ENCODE measurements around the gene RBBP4. TPM values are rescaled to one million over a fixed set of nuclear protein-coding genes. Genes with fewer than 3 reads are reported as not detected.

Gene RBBP4
- total RNA-seq, 1 donor from 2014 or later: 186 TPM

DNA sequence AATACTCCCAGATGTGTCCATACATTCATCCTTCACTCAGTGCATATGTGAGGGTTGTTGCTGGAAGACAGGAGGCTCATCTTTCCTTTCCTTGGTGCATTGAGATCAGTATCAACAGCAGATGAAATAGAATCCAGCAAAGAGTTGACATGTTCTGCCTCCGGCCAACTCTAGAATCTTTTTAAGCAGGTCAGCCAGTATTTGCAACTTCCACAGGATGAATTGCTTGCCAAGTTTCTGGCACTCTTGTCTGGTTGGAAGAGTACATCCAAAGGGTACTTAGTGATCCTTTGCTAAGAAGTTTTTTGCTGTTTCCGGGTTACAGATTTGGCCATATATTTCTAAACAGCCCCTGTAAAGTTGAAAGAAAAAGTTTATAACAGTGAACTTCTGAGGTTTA lies 30.5 kb downstream of the RBBP4 start:
- no peak overlapping the region for H3K27ac ChIP-seq (ENCODE audit: low read depth, low read length)
- no peaks in the 10 kb centered on the region for H3K27me3 ChIP-seq (ENCODE audit: insufficient read depth, low read length)
- H3K9me3 ChIP-seq (ENCODE audit: insufficient read depth, low read depth, low read length): no peaks in the 10 kb centered on the region
- FAIRE-seq: no peak
- no peak for TF ChIP-seq CTCF (IDR thresholded peaks at IDR 0.05; ENCODE audit: insufficient read depth, low read depth, low read length)
- no peak for TF ChIP-seq EZH2 (IDR thresholded peaks at IDR 0.05; ENCODE audit: insufficient read depth, low read length)
- peaks cover 20% of the 10 kb centered on the region for H3K36me3 Mint-ChIP-seq (ENCODE audit: low read depth, unreplicated experiment)
- peaks cover 20% of the 10 kb centered on the region for H3K79me2 ChIP-seq (ENCODE audit: insufficient read depth, low read length)
- H3K27me3 Mint-ChIP-seq (ENCODE audit: low read depth, unreplicated experiment): no peaks in the 10 kb centered on the region
- H3K9me3 Mint-ChIP-seq (ENCODE audit: unreplicated experiment): no peaks in the 10 kb centered on the region
- no peaks in the 10 kb centered on the region for H3K4me1 ChIP-seq (ENCODE audit: insufficient read depth, low read length)
- H3K4me3 ChIP-seq (ENCODE audit: insufficient read depth, low read depth, low read length): no peak overlapping the region
- no peak overlapping the region for H3K4me3 Mint-ChIP-seq (ENCODE audit: unreplicated experiment)
- H3K36me3 ChIP-seq (ENCODE audit: insufficient read depth, low read length): peaks cover 70% of the 10 kb centered on the region
- H3K27ac Mint-ChIP-seq (ENCODE audit: unreplicated experiment): no peak overlapping the region
- DNase-seq (ENCODE audit: low read depth): no peak
- no peak overlapping the region for H3K9ac ChIP-seq (ENCODE audit: low read length)
- no peak overlapping the region for H3K4me2 ChIP-seq (ENCODE audit: low read length)
- H4K20me1 ChIP-seq (ENCODE audit: insufficient read depth, low read length): peaks cover 54% of the 10 kb centered on the region
- H3K4me1 Mint-ChIP-seq (ENCODE audit: low read depth, unreplicated experiment): no peaks in the 10 kb centered on the region
- H2AFZ ChIP-seq (ENCODE audit: low read depth, low read length): no peak overlapping the region

DNA sequence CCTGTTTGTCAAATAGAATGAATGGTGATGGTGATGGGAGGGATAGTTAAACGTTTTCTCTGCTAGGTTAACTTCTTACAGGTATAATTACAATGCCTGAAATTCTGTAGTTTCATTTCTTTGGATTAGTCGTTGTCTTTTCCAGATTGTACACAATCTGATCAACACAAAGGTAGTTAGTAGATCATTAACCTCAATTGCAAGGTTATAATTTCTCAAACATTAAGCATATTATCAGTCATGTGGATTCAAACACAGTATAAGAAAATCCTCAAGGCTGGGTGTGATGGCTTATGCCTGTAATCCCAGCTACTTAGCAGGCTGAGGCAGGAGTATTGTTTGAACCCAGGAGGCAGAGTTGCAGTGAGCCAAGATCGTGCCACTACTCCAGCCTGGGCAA lies 31.0 kb downstream of the RBBP4 start:
- Histone ChIP-seq H3K4me3 (ENCODE audit: insufficient read depth, low read depth, low read length) (no peak overlapping the region), H3K36me3 (ENCODE audit: insufficient read depth, low read length) (peaks cover 69% of the 10 kb centered on the region), H3K27ac (ENCODE audit: low read depth, low read length) (no peak overlapping the region), H3K9ac (ENCODE audit: low read length) (no peak overlapping the region), H2AFZ (ENCODE audit: low read depth, low read length) (no peak overlapping the region), H3K4me2 (ENCODE audit: low read length) (no peak overlapping the region), H4K20me1 (ENCODE audit: insufficient read depth, low read length) (peaks cover 54% of the 10 kb centered on the region), H3K9me3 (ENCODE audit: insufficient read depth, low read depth, low read length) (no peaks in the 10 kb centered on the region), H3K27me3 (ENCODE audit: insufficient read depth, low read length) (no peaks in the 10 kb centered on the region), H3K4me1 (ENCODE audit: insufficient read depth, low read length) (no peaks in the 10 kb centered on the region), H3K79me2 (ENCODE audit: insufficient read depth, low read length) (peaks cover 24% of the 10 kb centered on the region)
- no peak overlapping the region for H3K4me3 Mint-ChIP-seq (ENCODE audit: unreplicated experiment)
- FAIRE-seq: peak; percentile 59
- no peak overlapping the region for H3K27ac Mint-ChIP-seq (ENCODE audit: unreplicated experiment)
- TF ChIP-seq CTCF (IDR thresholded peaks at IDR 0.05; ENCODE audit: insufficient read depth, low read depth, low read length) (no peak), EZH2 (IDR thresholded peaks at IDR 0.05; ENCODE audit: insufficient read depth, low read length) (no peak)
- H3K9me3 Mint-ChIP-seq (ENCODE audit: unreplicated experiment): no peaks in the 10 kb centered on the region
- H3K36me3 Mint-ChIP-seq (ENCODE audit: low read depth, unreplicated experiment): peaks cover 18% of the 10 kb centered on the region
- H3K4me1 Mint-ChIP-seq (ENCODE audit: low read depth, unreplicated experiment): no peaks in the 10 kb centered on the region
- H3K27me3 Mint-ChIP-seq (ENCODE audit: low read depth, unreplicated experiment): no peaks in the 10 kb centered on the region
- DNase-seq (ENCODE audit: low read depth): no peak

DNA sequence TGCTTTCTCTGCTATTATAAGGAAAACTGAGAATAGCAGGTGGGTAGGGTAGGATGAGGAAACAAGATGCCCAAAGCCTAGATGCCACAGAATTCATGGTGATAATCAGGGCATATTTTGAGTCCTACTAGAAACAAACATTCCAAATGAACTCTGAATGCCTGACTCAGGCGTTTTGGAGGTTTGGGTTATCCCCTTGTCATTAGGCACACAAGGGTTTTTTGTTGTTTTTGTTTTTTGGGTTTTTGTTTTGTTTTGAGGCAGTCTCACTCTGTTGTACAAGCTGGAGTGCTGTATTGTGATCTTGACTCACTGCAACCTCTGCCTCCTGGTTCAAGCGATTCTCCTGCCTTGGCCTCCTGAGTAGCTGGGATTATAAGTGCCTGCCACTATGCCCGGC lies 32.4 kb downstream of the RBBP4 start:
- Mint-ChIP-seq H3K36me3 (ENCODE audit: low read depth, unreplicated experiment) (peaks cover 10% of the 10 kb centered on the region), H3K27ac (ENCODE audit: unreplicated experiment) (no peak overlapping the region), H3K27me3 (ENCODE audit: low read depth, unreplicated experiment) (no peaks in the 10 kb centered on the region), H3K9me3 (ENCODE audit: unreplicated experiment) (no peaks in the 10 kb centered on the region), H3K4me1 (ENCODE audit: low read depth, unreplicated experiment) (no peaks in the 10 kb centered on the region), H3K4me3 (ENCODE audit: unreplicated experiment) (no peak overlapping the region)
- H3K36me3 ChIP-seq (ENCODE audit: insufficient read depth, low read length): peaks cover 62% of the 10 kb centered on the region
- H3K27ac ChIP-seq (ENCODE audit: low read depth, low read length): no peak overlapping the region
- no peak overlapping the region for H3K4me2 ChIP-seq (ENCODE audit: low read length)
- no peaks in the 10 kb centered on the region for H3K4me1 ChIP-seq (ENCODE audit: insufficient read depth, low read length)
- DNase-seq (ENCODE audit: low read depth) (no peak), FAIRE-seq (no peak)
- TF ChIP-seq EZH2 (IDR thresholded peaks at IDR 0.05; ENCODE audit: insufficient read depth, low read length) (no peak), CTCF (IDR thresholded peaks at IDR 0.05; ENCODE audit: insufficient read depth, low read depth, low read length) (no peak)
- H3K27me3 ChIP-seq (ENCODE audit: insufficient read depth, low read length): no peaks in the 10 kb centered on the region
- H3K4me3 ChIP-seq (ENCODE audit: insufficient read depth, low read depth, low read length): no peak overlapping the region
- H3K9me3 ChIP-seq (ENCODE audit: insufficient read depth, low read depth, low read length): no peaks in the 10 kb centered on the region
- no peak overlapping the region for H3K9ac ChIP-seq (ENCODE audit: low read length)
- peaks cover 27% of the 10 kb centered on the region for H3K79me2 ChIP-seq (ENCODE audit: insufficient read depth, low read length)
- H4K20me1 ChIP-seq (ENCODE audit: insufficient read depth, low read length): peaks cover 58% of the 10 kb centered on the region
- H2AFZ ChIP-seq (ENCODE audit: low read depth, low read length): no peak overlapping the region
